ENCODE measurements around the gene PCBP2.

DNA sequence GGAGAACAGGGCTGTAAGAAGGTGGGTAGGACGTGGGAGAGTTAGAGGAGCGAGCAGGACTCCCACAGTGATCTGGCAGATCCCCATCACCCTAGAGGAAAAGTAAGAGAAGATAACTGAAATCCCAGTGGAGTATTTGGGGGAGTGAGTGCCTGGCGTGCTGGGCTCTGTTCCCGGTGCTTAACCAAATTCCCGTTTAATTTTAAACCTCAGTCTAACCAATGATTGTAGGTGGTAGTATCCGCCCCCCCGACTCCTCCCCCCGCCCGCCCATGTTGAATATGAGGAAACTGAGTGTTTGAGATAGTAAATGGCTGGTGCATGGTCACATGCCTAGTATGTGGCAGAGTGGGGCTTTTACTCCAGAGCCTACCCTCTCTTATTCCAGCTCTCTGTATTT, 50.4 kb downstream of the PCBP2 start:
- TF ChIP-seq, protein P1, sequence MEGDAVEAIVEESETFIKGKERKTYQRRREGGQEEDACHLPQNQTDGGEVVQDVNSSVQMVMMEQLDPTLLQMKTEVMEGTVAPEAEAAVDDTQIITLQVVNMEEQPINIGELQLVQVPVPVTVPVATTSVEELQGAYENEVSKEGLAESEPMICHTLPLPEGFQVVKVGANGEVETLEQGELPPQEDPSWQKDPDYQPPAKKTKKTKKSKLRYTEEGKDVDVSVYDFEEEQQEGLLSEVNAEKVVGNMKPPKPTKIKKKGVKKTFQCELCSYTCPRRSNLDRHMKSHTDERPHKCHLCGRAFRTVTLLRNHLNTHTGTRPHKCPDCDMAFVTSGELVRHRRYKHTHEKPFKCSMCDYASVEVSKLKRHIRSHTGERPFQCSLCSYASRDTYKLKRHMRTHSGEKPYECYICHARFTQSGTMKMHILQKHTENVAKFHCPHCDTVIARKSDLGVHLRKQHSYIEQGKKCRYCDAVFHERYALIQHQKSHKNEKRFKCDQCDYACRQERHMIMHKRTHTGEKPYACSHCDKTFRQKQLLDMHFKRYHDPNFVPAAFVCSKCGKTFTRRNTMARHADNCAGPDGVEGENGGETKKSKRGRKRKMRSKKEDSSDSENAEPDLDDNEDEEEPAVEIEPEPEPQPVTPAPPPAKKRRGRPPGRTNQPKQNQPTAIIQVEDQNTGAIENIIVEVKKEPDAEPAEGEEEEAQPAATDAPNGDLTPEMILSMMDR (IDR thresholded peaks at IDR 0.05): no peak
- TF ChIP-seq POLR2A (IDR thresholded peaks at IDR 0.05): no peak

Data from prostate gland (tissue), 2 donors.